DMS114 treated with DMSO at 0.1 percent for 48 hours (cell line): ENCODE measurements around the gene PHGDH.
A peak's percentile ranks its signal among the peaks of the same experiment; 100 is the strongest.

Source experiments
- DNase-seq: peaks from one replicate; lab custom pipeline; 2025; ENCODE audit not compliant: unreplicated experiment; lab: John Stamatoyannopoulos, UW

The PHGDH gene

GRCh38 chr1:119711804-119712341, at the start of gene PHGDH:
Gene PHGDH, plus strand, starts transcription at chr1:119711934. Its CDS starts 89 bp downstream, at chr1:119712023.
- peak; percentile 92 for DNase-seq

GRCh38 chr1:119662034-119662437, 49.7 kb upstream of the PHGDH start:
- DNase-seq: no peak

- DNase-seq: no peak
Observed at GRCh38 chr1:119664067-119664466, 47.7 kb upstream of the PHGDH start.

GRCh38 chr1:119667173-119667572, 44.6 kb upstream of the PHGDH start:
- no peak for DNase-seq

GRCh38 chr1:119670898-119671297, 40.8 kb upstream of the PHGDH start:
- DNase-seq: no peak

- no peak for DNase-seq
Observed at GRCh38 chr1:119673171-119673940, 38.4 kb upstream of the PHGDH start.

- DNase-seq: no peak
Observed at GRCh38 chr1:119674111-119674526, 37.6 kb upstream of the PHGDH start.

GRCh38 chr1:119674835-119675289, 36.9 kb upstream of the PHGDH start:
- no peak for DNase-seq

GRCh38 chr1:119675349-119676345, 36.1 kb upstream of the PHGDH start:
- peak; percentile 83 for DNase-seq

- no peak for DNase-seq
Observed at GRCh38 chr1:119676571-119677206, 35.0 kb upstream of the PHGDH start.

GRCh38 chr1:119679223-119679622, 32.5 kb upstream of the PHGDH start:
- DNase-seq: no peak

- no peak for DNase-seq
Observed at GRCh38 chr1:119680193-119680592, 31.5 kb upstream of the PHGDH start.

- DNase-seq: no peak
Observed at GRCh38 chr1:119680723-119681122, 31.0 kb upstream of the PHGDH start.

- no peak for DNase-seq
Observed at GRCh38 chr1:119681560-119681959, 30.2 kb upstream of the PHGDH start.

- DNase-seq: no peak
Observed at GRCh38 chr1:119682141-119682540, 29.6 kb upstream of the PHGDH start.

GRCh38 chr1:119683893-119684292, 27.8 kb upstream of the PHGDH start:
- no peak for DNase-seq

GRCh38 chr1:119686661-119687060, 25.1 kb upstream of the PHGDH start:
- no peak for DNase-seq

- no peak for DNase-seq
Observed at GRCh38 chr1:119687434-119688079, 24.2 kb upstream of the PHGDH start.

GRCh38 chr1:119688810-119689209, 22.9 kb upstream of the PHGDH start:
- no peak for DNase-seq

GRCh38 chr1:119689511-119689910, 22.2 kb upstream of the PHGDH start:
- no peak for DNase-seq
